Progenitor cell of endocrine pancreas (in vitro differentiated cells): ENCODE data around the gene ATP1A2. TPM values are rescaled to one million over a fixed set of nuclear protein-coding genes. Genes with fewer than 3 reads are reported as not detected.
"Not testable (repeated sequence)": the region's sequence is repeated elsewhere in the genome, so short reads cannot be mapped to it uniquely, and the experiment has no call there.

Experiments used
- DNase-seq: peaks from one replicate; pipeline ENCODE4 v3.0.0; 2021; ENCODE audit warnings: low spot score; ENCODE audit not compliant: unreplicated experiment
- H3K27ac Mint-ChIP-seq: 2 replicates; pipeline ENCODE4 v1.8.0; 2021; ENCODE audit warnings: mild to moderate bottlenecking, moderate library complexity, mixed read lengths
- H3K27me3 Mint-ChIP-seq: 2 replicates; pipeline ENCODE4 v1.8.0; 2021; ENCODE audit warnings: mixed read lengths
- H3K36me3 Mint-ChIP-seq: 2 replicates; pipeline ENCODE4 v1.8.0; 2022; ENCODE audit warnings: mixed read lengths; ENCODE audit not compliant: insufficient read depth
- H3K4me1 Mint-ChIP-seq: 2 replicates; pipeline ENCODE4 v1.8.0; 2021; ENCODE audit warnings: low read depth, mixed read lengths
- H3K4me3 Mint-ChIP-seq: 2 replicates; pipeline ENCODE4 v1.8.0; 2021; ENCODE audit warnings: low read depth, mild to moderate bottlenecking, moderate library complexity, mixed read lengths
- H3K9me3 Mint-ChIP-seq: 2 replicates; pipeline ENCODE4 v1.8.0; 2021; ENCODE audit warnings: low read depth, mixed read lengths
- CTCF ChIP-seq: fragments of 200-600 bp; sonication (generic); IDR thresholded peaks from one replicate; pipeline ENCODE4 v1.5.0; 2021; ENCODE audit warnings: antibody characterized with exemption, mild to moderate bottlenecking; ENCODE audit not compliant: unreplicated experiment
- total RNA-seq: library from RNA; stranded (reverse); gene quantifications from 2 replicates; pipeline ENCODE4 v1.2.1, GENCODE V29; 2021

Gene ATP1A2
- total RNA-seq, 1 donor from 2014 or later: not detected

DNA sequence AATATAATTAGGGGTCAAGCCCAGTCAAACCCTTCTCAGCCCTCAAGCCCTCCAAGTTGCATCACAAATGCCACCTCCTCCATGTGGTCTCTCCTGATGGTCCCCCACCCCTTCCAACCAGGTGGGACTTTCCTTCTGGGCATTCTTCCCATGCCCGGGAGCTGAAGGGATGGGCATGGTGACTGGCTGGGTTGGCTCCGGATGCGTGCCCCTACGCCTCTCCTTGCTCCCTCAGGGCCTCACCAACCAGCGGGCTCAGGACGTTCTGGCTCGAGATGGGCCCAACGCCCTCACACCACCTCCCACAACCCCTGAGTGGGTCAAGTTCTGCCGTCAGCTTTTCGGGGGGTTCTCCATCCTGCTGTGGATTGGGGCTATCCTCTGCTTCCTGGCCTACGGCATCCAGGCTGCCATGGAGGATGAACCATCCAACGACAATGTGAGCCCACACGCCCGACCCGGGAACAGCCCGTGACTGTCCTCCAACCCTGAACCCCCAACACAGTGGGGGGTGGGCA lies 7.5 kb downstream of the ATP1A2 start:
- no peaks in the 10 kb centered on the region for H3K36me3 Mint-ChIP-seq
- no peak overlapping the region for H3K27ac Mint-ChIP-seq
- DNase-seq: no peak
- peaks cover 12% of the 10 kb centered on the region for H3K27me3 Mint-ChIP-seq
- no peak overlapping the region for H3K4me3 Mint-ChIP-seq
- H3K9me3 Mint-ChIP-seq: no peaks in the 10 kb centered on the region
- no peak for TF ChIP-seq CTCF
- H3K4me1 Mint-ChIP-seq: peaks cover 2% of the 10 kb centered on the region

GRCh38 chr1:160123726-160124125 lies 8.2 kb downstream of the ATP1A2 start:
- H3K27ac Mint-ChIP-seq: no peak overlapping the region
- H3K4me1 Mint-ChIP-seq: no peaks in the 10 kb centered on the region
- H3K4me3 Mint-ChIP-seq: no peak overlapping the region
- no peak for DNase-seq
- TF ChIP-seq CTCF: no peak
- H3K9me3 Mint-ChIP-seq: no peaks in the 10 kb centered on the region
- no peaks in the 10 kb centered on the region for H3K36me3 Mint-ChIP-seq
- peaks cover 7% of the 10 kb centered on the region for H3K27me3 Mint-ChIP-seq

DNA sequence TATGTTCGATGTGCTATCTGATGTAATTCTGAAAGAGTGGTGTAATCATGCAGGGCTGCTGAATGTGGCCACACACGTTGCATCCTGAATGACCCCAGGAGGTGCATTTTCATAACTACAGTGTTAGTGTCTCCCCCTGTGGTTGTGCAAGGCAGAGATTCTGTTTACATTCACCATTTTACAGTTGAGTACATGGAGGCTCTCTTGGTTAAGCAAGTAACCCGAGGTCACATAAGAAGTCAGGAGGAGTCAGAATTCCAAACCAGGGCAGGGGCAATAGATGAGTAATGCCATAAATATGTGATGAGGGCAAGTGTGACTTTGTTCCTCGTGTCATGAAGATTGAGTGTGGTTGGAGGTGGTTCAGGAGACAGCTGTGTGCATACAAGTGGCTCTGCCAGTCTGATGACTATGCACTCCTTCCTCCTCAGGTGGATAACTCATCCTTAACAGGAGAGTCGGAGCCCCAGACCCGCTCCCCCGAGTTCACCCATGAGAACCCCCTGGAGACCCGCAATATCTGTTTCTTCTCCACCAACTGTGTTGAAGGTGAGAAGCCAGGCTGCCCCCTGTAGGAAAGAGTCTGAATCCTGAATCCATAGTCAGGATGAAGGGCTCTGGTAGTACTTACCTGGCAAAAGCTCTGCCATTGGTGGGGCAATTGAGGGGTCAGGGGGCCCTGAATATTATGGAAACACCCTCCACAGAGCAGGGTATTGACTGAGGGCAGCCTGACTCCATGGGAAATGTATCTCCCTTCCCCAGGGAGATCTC lies 9.3 kb downstream of the ATP1A2 start:
- Mint-ChIP-seq H3K27ac (no peak overlapping the region), H3K9me3 (no peaks in the 10 kb centered on the region), H3K36me3 (no peaks in the 10 kb centered on the region), H3K4me3 (no peak overlapping the region), H3K27me3 (peaks cover 7% of the 10 kb centered on the region), H3K4me1 (no peaks in the 10 kb centered on the region)
- TF ChIP-seq CTCF: no peak
- DNase-seq: no peak

- Mint-ChIP-seq H3K9me3 (no peaks in the 10 kb centered on the region), H3K4me1 (peaks cover under 1% of the 10 kb centered on the region), H3K27me3 (peaks cover 3% of the 10 kb centered on the region), H3K36me3 (no peaks in the 10 kb centered on the region), H3K4me3 (no peak overlapping the region), H3K27ac (no peak overlapping the region)
- no peak for DNase-seq
- no peak for TF ChIP-seq CTCF
Observed at GRCh38 chr1:160125746-160126145, 10.2 kb downstream of the ATP1A2 start.

DNA sequence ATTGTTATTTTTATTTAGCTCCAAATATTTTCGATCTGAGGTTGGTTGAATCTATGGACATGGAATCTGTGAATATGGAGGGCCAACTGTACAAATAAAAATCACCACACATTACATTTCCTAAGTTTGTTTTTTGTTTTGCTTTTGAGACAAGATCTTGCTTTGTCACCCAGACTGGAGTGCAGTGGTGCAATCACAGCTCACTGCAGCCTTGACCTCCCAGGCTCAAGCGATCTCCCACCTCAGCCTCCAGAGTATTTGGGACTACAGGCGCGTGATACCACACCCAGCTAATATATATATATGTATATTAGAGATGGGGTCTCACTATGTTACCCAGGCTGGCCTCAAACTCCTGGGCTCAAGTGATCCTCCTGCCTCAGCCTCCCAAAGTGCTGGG lies 10.8 kb downstream of the ATP1A2 start:
- H3K27me3 Mint-ChIP-seq, H3K4me1 Mint-ChIP-seq, H3K27ac Mint-ChIP-seq, H3K36me3 Mint-ChIP-seq, DNase-seq, H3K4me3 Mint-ChIP-seq, H3K9me3 Mint-ChIP-seq: not testable (repeated sequence)

DNA sequence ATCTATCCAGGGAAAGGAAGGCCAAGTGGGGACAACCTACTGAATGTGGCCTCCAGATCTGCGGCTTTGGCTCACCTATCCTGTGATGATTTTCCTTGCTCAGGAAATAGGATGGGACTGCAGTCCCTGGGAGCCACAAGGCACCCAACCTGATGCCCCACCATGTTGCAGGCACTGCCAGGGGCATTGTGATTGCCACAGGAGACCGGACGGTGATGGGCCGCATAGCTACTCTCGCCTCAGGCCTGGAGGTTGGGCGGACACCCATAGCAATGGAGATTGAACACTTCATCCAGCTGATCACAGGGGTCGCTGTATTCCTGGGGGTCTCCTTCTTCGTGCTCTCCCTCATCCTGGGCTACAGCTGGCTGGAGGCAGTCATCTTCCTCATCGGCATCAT lies 11.8 kb downstream of the ATP1A2 start:
- H3K4me3 Mint-ChIP-seq: no peak overlapping the region
- peaks cover 3% of the 10 kb centered on the region for H3K4me1 Mint-ChIP-seq
- no peaks in the 10 kb centered on the region for H3K9me3 Mint-ChIP-seq
- H3K36me3 Mint-ChIP-seq: no peaks in the 10 kb centered on the region
- no peak for TF ChIP-seq CTCF
- H3K27me3 Mint-ChIP-seq: peaks cover 4% of the 10 kb centered on the region
- no peak for DNase-seq
- H3K27ac Mint-ChIP-seq: no peak overlapping the region
